ENCODE data around the gene CIZ1. TPM values are rescaled to one million over a fixed set of nuclear protein-coding genes. Genes with fewer than 3 reads are reported as not detected.

CIZ1 gene
- polyA plus RNA-seq, 1 of the 3 experiments (the other 2 are of a cell fraction) = 37.0 TPM

DNA sequence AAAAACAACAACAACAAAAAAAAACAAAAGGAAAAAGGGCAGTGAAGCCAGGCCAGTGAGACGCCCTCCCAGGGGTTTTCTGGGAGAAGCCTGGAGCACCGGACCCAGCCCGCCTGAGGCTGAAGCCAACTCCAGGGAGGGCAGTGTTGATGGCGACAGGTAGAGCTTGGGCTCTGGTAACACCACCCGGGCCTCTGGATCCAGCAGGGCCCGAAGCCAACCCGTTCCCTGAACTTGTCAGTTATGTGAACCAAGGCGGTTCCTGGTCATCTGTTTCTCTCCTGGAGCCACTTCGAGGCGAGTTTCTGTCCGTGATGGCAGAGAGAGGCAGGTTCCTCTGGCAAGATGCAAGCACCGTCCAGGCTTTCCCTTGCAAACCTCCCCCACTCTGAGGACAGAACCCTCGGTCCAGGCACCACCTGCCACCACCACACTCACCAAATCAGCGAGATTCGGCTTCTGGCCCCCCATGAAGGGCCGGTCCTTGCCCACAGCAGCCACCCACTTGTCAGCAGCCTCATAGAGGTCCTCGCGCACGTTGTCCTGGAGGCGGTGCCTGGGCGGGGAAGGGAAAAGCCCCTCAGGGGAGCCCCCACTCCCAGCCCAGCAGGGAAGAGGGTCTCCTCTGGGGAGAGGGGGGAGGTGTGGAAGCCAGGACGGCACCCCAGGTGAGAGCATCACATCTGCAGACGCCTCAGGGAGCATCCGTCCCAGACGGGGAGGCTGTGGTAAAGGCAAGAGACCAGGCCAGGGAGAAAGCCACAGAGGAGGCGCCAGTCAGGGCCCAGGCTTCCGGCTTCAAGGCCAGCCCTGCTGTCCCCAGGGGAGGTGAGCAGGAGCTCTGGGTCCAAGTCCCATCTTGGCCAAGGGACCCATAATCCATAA lies 69.2 kb downstream of the CIZ1 start:
- H3K36me3 ChIP-seq (replicated peaks in 1 of 2; ENCODE audit: control insufficient read depth in 1 of 2, insufficient read depth in 2 of 2, low read length in 1 of 2) = peaks cover 0 to 26% of the 10 kb centered on the region in 2 experiments
- TF ChIP-seq NFIC (IDR thresholded peaks at IDR 0.05; ENCODE audit: borderline replicate concordance) = no peak
- TF ChIP-seq JUND (IDR thresholded peaks at IDR 0.05) = no peak
- TF ChIP-seq TAF1 (IDR thresholded peaks at IDR 0.05; ENCODE audit: borderline replicate concordance, low read depth, low read length) = no peak
- no peak for TF ChIP-seq GABPA (IDR thresholded peaks at IDR 0.05; ENCODE audit: low read depth)
- TF ChIP-seq, protein P1, sequence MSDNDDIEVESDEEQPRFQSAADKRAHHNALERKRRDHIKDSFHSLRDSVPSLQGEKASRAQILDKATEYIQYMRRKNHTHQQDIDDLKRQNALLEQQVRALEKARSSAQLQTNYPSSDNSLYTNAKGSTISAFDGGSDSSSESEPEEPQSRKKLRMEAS (IDR thresholded peaks at IDR 0.05; ENCODE audit: low read depth) = no peak
- no peak for TF ChIP-seq FOXM1 (IDR thresholded peaks at IDR 0.05; ENCODE audit: low read depth)
- TF ChIP-seq MEF2A (IDR thresholded peaks at IDR 0.05; ENCODE audit: borderline replicate concordance, low read depth) = no peak
- peaks cover 4 to 19% of the 10 kb centered on the region in 2 experiments; a peak in 1 of 4 replicates for H3K4me1 ChIP-seq (ENCODE audit: control insufficient read depth in 1 of 2, insufficient read depth in 2 of 2, low read depth in 1 of 2, low read length in 1 of 2)
- no peaks in the 10 kb centered on the region for H3F3A ChIP-seq (replicated peaks; ENCODE audit: insufficient read depth)
- no peak overlapping the region for H2AFZ ChIP-seq (ENCODE audit: low read depth)
- CTCF ChIA-PET = no interaction called here
- no peak overlapping the region for H3K4me2 ChIP-seq
- WGBS (ENCODE audit: low lambda C conversion rate) = 91% methylated on average over 19 of the region's 27 CpGs
- no peak overlapping the region for H3K4me3 ChIP-seq (ENCODE audit: low read depth in 2 of 2, low read length in 1 of 2)
- peaks cover 19% of the 10 kb centered on the region for H3K79me2 ChIP-seq (ENCODE audit: insufficient read depth)
- no peaks in the 10 kb centered on the region for H3K27me3 ChIP-seq (ENCODE audit: insufficient read depth)
- DNase-seq = no peak
- POLR2A ChIA-PET = no interaction called here
- peaks cover 14% of the 10 kb centered on the region; the same call in 1 of the 2 replicates for H4K20me1 ChIP-seq (ENCODE audit: insufficient read depth)
- H3K27ac ChIP-seq (ENCODE audit: low read depth in 2 of 2, low read length in 1 of 2) = no peak overlapping the region
- no peak overlapping the region for H3K9ac ChIP-seq
- H3K9me3 ChIP-seq = no peaks in the 10 kb centered on the region
- no peaks in the 10 kb centered on the region for H3K9me2 ChIP-seq

DNA sequence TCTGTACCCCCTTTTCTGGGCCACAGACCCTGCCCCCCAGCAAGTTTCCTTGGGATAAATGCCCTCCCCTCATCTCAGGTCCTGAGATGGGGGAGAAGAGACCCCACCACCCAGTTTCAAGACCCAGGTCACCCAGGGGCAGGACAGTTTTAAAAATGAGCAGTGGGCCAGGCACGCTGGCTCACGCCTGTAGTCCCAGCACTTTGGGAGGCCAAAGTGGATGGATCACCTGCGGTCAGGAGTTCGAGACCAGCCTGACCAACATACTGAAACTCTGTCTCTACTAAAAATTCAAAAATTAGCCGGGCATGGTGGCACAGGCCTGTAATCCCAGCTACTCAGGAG lies 69.9 kb downstream of the CIZ1 start:
- no peaks in the 10 kb centered on the region for H3F3A ChIP-seq (replicated peaks; ENCODE audit: insufficient read depth)
- H3K27me3 ChIP-seq (ENCODE audit: insufficient read depth) = no peaks in the 10 kb centered on the region
- no peak overlapping the region for H3K4me3 ChIP-seq (ENCODE audit: low read depth in 2 of 2, low read length in 1 of 2)
- no peaks in the 10 kb centered on the region for H3K9me3 ChIP-seq
- no peak for DNase-seq
- peaks cover 11% of the 10 kb centered on the region for H3K79me2 ChIP-seq (ENCODE audit: insufficient read depth)
- ChIA-PET CTCF (interaction anchor here (1.2 to 1.3 kb wide), 2 partner anchors 22 to 178 kb away, joined by 3 to 6 read pairs; no protein-coding TSS in a partner anchor), POLR2A (no interaction called here)
- peaks cover 14% of the 10 kb centered on the region; the same call in 1 of the 2 replicates for H4K20me1 ChIP-seq (ENCODE audit: insufficient read depth)
- TF ChIP-seq RXRA (IDR thresholded peaks at IDR 0.05; ENCODE audit: borderline replicate concordance, low read depth) = no peak
- TF ChIP-seq, protein P1 (IDR thresholded peaks at IDR 0.05; ENCODE audit: low read depth) = no peak
- TF ChIP-seq GABPA (IDR thresholded peaks at IDR 0.05; ENCODE audit: low read depth) = no peak
- no peak for TF ChIP-seq MEF2A (IDR thresholded peaks at IDR 0.05; ENCODE audit: borderline replicate concordance, low read depth)
- TF ChIP-seq GATA2 (CRISPR knock-in tag; IDR thresholded peaks at IDR 0.05) = no peak
- TF ChIP-seq, protein P2, sequence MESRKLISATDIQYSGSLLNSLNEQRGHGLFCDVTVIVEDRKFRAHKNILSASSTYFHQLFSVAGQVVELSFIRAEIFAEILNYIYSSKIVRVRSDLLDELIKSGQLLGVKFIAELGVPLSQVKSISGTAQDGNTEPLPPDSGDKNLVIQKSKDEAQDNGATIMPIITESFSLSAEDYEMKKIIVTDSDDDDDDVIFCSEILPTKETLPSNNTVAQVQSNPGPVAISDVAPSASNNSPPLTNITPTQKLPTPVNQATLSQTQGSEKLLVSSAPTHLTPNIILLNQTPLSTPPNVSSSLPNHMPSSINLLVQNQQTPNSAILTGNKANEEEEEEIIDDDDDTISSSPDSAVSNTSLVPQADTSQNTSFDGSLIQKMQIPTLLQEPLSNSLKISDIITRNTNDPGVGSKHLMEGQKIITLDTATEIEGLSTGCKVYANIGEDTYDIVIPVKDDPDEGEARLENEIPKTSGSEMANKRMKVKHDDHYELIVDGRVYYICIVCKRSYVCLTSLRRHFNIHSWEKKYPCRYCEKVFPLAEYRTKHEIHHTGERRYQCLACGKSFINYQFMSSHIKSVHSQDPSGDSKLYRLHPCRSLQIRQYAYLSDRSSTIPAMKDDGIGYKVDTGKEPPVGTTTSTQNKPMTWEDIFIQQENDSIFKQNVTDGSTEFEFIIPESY (IDR thresholded peaks at IDR 0.05; ENCODE audit: borderline replicate concordance, low read depth) = no peak
- no peak for TF ChIP-seq ELF1 (IDR thresholded peaks at IDR 0.05)
- no peak for TF ChIP-seq NRF1 (IDR thresholded peaks at IDR 0.05; ENCODE audit: low read depth, low read length)
- TF ChIP-seq MXI1 (IDR thresholded peaks at IDR 0.05; ENCODE audit: low read depth, low read length) = no peak
- TF ChIP-seq FOXM1 (IDR thresholded peaks at IDR 0.05; ENCODE audit: low read depth) = no peak
- no peak for TF ChIP-seq EZH2phosphoT487 (IDR thresholded peaks at IDR 0.05; ENCODE audit: borderline replicate concordance, low read depth)
- TF ChIP-seq RFX5 (IDR thresholded peaks at IDR 0.05; ENCODE audit: low read length) = no peak
- TF ChIP-seq RAD21 (IDR thresholded peaks at IDR 0.05; ENCODE audit: low read length) = no peak
- no peak for TF ChIP-seq FOXJ3 (CRISPR knock-in tag; IDR thresholded peaks at IDR 0.05)
- TF ChIP-seq, protein P3, sequence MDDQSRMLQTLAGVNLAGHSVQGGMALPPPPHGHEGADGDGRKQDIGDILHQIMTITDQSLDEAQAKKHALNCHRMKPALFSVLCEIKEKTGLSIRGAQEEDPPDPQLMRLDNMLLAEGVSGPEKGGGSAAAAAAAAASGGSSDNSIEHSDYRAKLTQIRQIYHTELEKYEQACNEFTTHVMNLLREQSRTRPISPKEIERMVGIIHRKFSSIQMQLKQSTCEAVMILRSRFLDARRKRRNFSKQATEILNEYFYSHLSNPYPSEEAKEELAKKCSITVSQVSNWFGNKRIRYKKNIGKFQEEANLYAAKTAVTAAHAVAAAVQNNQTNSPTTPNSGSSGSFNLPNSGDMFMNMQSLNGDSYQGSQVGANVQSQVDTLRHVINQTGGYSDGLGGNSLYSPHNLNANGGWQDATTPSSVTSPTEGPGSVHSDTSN (IDR thresholded peaks at IDR 0.05) = no peak
- H3K4me2 ChIP-seq = no peak overlapping the region
- no peaks in the 10 kb centered on the region for H3K9me2 ChIP-seq
- no peak overlapping the region for H3K27ac ChIP-seq (ENCODE audit: low read depth in 2 of 2, low read length in 1 of 2)
- H3K4me1 ChIP-seq (ENCODE audit: control insufficient read depth in 1 of 2, insufficient read depth in 2 of 2, low read depth in 1 of 2, low read length in 1 of 2) = peaks cover 4 to 19% of the 10 kb centered on the region in 2 experiments; a peak in 1 of 4 replicates
- H2AFZ ChIP-seq (ENCODE audit: low read depth) = no peak overlapping the region
- H3K36me3 ChIP-seq (replicated peaks in 1 of 2; ENCODE audit: control insufficient read depth in 1 of 2, insufficient read depth in 2 of 2, low read length in 1 of 2) = peaks cover 0 to 26% of the 10 kb centered on the region in 2 experiments
- WGBS (ENCODE audit: low lambda C conversion rate) = 95% methylated on average over 5 of the region's 5 CpGs
- H3K9ac ChIP-seq = no peak overlapping the region

Data from SK-N-SH (cell line).